NCI-H526 (cell line): ENCODE results near the gene PPP4R1.

Experiments used
- DNase-seq, 2 experiments: peaks; one replicate each; lab custom pipeline; 2025; lab: John Stamatoyannopoulos, UW

PPP4R1 gene

GRCh38 chr18:9596226-9596625 lies 18.1 kb downstream of the PPP4R1 start:
- DNase-seq: no peak

DNA sequence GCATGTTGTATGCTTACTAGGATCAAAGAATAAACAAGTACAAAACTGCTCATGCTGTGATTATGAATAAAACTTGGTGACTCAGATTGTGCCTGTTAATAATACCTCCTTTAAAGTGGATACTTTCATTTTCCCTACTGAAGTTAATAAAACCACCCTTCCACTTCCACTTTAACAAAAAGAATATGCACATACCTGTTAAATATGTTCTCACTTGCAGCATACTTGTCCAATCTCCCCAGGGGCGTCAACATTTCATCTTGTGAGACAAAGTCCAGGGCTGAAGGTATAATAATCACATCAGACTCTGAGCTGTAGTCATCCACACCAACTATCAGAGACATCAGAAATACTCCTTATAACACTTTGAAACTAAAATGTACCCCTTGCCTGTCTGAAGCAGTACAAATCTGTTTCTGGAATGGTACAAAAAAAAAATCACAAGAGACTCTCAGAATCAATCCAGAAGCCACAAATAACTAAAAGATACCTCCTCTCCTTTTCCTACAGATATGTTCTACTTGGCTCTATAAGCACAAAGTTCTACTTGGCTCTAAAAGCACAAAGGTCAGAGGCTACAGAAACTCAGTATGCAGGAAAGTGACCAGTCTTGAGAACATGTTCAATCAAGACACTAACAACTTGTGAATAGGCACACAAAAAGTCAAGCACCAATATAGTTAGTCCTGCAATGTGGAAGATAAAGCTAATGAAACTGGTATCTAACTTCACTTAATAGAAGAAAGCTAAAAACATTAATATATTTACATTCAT lies 19.3 kb downstream of the PPP4R1 start:
- DNase-seq: no peak

- DNase-seq: no peak
Observed at GRCh38 chr18:9587924-9588323, 26.4 kb downstream of the PPP4R1 start.

GRCh38 chr18:9586814-9587213 lies 27.5 kb downstream of the PPP4R1 start:
- no peak for DNase-seq

- DNase-seq: no peak
Observed at GRCh38 chr18:9581667-9582066, 32.7 kb downstream of the PPP4R1 start.

DNA sequence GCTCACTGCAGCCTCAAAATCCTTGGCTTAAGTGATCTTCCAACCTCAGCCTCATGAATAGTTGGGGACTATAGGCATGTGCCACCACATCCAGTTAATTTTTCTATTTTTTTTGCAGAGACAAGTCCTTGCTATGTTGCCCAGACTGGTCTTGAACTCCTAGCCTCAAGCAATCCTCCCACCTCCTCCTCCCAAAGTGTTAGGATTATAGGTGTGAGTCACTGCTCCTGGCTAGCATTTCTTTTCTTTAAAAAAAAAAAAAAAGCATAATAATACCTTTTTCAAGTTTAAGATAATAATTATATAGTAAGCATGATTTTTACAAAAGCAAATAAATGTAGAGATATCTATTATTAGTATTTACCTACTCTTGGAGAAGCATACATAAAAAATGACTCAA lies 36.1 kb downstream of the PPP4R1 start:
- no peak for DNase-seq

- DNase-seq: no peak
Observed at GRCh38 chr18:9577361-9577760, 37.0 kb downstream of the PPP4R1 start.

GRCh38 chr18:9575558-9575957 lies 38.8 kb downstream of the PPP4R1 start:
- peak; percentile 55 to 83 for DNase-seq

GRCh38 chr18:9574473-9575115 lies 39.8 kb downstream of the PPP4R1 start:
- DNase-seq: no peak

DNA sequence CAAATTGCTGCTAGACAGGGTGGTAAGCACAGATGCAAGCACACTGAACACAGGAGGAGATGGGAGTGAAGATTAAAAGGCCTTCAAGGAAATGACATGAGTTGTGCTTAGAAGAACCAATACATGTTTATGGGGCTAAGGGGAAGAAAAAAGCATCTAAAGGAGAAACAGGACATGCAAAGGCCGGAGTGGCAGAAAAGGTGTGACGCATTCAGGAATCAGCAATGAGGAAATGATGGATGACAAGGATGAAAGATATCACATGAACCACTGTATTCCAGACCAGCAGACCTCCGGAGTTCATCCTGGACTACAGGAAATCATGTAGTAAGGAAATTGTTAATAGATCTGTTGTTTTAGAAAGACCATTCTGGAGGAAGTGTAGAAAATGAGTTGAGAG lies 42.8 kb downstream of the PPP4R1 start:
- DNase-seq: no peak

- no peak for DNase-seq
Observed at GRCh38 chr18:9570255-9570654, 44.1 kb downstream of the PPP4R1 start.

GRCh38 chr18:9569178-9569577 lies 45.2 kb downstream of the PPP4R1 start:
- DNase-seq: no peak

DNA sequence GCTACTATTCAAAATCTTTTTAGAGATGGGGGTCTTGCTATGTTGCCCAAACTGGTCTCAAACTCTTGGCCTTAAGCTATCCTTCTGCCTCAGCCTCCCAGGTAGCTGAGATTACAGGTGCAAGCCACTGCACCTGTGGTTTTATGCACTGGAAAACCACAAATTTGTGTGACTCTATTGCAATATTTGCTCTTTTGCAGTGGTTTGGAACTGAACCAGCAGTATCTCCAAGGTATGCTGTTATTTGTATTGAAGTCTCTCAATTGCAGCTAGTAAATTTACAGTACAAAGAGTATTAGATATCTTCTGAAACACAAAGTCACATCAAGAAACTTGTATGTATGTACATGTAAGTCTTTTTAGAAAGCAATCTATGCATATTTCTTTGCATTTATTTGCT lies 46.2 kb downstream of the PPP4R1 start:
- DNase-seq: no peak

GRCh38 chr18:9565407-9565806 lies 49.0 kb downstream of the PPP4R1 start:
- no peak for DNase-seq

DNA sequence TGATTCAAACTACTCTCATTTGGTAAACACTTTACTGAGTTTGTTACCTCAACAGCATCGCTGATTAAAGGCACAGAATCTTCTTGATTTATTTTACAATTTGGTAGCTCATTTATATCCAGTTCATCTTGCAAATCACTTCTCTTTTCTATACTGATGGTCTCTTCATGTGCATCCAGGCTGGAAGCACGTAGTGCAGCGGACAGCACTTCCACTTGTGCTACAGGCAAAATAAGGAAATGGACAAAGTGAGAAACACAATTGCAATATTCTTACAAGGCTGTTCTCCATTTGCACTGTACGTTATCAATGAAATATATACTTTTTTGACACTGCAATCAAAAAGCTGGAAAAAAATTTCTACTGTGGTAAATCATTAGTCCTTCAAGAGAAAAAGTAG lies 51.0 kb downstream of the PPP4R1 start:
- no peak for DNase-seq

- no peak for DNase-seq
Observed at GRCh38 chr18:9562584-9562983, 51.8 kb downstream of the PPP4R1 start.

- no peak for DNase-seq
Observed at GRCh38 chr18:9561759-9562158, 52.6 kb downstream of the PPP4R1 start.

DNA sequence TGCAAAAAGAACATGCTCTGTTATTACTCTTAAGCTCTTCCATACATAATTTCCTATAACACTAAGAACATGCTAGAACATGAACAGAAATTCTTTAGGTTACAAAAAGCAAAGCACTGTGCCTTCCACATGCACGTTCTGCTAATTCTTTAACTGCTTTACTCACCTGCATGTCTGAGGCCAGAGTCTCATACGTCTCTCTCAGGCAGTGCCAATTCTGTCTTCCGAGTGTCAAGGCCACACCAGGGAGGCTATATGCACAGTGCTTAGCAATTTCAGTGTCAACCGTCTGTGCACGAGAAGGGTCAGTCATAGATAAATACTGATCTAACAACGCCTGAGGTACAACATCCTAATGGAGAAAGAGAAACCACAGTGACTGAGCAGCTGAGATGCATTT lies 55.1 kb downstream of the PPP4R1 start:
- DNase-seq: no peak

DNA sequence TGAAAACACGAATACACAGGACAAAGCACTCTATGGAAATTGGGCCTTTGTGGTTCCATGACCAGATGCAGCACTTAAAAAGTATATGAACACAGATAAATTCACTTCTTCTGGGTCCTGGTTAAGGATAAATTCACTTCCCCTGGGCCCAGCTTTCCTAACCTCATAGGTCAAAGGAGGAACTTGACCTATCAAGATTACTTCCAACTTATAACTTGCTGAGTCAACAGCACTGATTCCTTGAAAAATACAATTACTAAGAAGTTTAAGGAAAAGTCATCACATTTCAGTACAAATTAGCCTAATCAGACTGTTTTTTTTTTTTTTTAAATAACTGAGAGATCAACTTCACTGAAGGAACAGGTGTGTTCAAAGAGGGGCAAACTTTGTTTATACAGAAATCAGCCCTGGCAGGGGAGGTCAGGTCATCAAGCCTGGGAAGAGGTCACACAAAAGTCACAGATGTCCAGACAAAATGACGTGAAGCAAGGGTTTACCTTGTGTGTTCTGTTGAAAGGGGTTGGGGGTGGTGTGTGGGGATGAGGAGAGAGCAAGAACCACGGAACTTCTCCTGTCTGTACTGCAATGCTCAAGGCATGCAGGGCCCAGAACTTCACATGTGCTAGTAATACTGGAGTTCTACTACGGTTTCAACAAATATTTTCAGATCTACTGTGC lies 55.8 kb downstream of the PPP4R1 start:
- DNase-seq: no peak

GRCh38 chr18:9557250-9557943 lies 57.0 kb downstream of the PPP4R1 start:
- DNase-seq: no peak

DNA sequence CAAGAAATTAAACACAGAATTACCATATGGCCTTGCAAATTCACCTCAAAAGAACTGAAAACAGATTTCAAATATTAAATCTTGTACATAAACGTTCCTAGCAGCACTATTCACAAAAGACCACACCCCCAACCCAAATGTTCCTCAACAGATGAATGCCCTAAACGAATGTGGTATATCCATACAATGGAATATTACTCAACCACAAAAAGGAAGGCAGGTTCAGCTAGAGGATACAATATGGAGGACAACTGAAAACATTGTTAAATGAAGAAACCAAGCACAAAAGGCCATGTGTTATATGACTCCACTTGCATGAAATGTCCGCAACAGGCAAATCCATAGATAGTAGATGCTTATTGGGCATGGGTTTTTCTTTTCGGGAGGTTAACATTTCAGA lies 61.7 kb downstream of the PPP4R1 start:
- no peak for DNase-seq

DNA sequence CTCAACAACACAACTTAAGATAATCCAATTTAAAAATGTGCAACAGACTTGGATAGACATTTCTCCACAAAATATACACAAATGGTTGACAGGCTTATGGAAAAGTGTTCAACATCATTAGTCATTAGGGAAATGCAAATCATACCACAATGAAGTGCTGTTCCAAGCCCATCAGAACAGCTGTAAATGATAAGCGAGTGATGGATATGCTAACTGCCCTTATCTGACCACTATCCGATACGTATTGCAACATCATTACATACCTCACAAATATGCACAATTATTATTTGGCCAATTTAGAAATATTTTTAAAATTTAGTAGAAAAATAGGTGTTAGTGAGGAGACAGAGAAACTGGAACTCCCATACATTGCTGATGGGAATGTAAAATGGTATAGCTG lies 62.2 kb downstream of the PPP4R1 start:
- DNase-seq: no peak

DNA sequence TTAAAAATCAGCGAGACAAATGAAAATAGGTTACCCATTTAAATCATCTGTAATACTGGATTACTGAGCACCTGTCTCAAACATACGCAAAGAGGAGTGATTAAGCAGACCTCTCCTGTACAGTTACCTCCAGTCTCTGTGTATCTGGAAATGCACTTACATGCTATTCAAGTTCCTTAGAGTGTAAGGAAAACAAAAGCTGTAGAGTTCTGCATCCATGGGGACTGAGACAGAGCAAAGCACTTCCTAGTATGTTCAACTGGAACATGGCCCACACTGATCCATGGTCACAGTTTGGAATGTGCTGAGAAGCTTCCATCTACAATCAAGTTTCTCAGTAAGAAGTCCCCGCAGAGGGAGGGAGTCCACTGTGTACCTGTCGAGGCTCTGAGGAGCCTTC lies 63.9 kb downstream of the PPP4R1 start:
- DNase-seq: no peak
